ENCODE data around the gene HDAC6.

DNA sequence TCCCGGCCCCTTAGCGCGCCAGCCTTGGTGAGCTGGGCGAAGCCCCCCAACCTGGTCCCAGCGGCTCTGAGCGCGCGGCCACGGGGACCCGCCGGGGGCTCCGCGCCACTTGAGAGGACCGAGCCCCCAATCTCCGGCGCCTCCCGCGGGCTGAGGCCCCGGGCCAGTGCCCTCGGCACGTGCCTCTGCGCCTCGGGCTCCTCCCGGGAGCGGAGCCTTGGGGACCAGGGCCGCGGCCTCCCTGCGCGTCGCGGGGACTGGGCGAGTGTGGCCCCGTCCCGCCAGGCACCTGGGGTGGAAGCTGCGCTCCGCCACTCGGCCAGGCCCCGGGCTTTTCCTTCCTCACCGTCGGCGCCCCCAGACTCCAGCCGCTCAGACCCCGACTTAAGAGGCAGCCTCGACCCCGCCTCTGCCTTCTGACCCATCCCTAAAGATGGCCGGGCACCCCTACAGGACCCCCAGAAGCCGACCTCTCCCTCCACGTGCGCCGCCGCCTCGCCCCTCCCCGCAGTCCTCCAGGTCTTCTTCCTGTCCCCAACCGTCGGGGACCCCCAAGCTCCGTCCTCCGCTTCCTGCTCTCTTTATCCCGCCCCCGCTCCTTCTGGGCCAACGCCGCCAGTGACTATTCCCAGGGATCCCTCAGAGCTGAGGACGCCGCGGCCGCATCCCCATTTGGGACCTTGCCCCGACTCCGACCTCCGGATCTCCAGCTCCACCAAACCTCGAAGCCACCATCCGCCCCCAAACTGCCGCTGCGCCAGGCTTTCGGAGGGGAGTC is 25.2 kb downstream of the HDAC6 start:
- TF ChIP-seq, protein P1, sequence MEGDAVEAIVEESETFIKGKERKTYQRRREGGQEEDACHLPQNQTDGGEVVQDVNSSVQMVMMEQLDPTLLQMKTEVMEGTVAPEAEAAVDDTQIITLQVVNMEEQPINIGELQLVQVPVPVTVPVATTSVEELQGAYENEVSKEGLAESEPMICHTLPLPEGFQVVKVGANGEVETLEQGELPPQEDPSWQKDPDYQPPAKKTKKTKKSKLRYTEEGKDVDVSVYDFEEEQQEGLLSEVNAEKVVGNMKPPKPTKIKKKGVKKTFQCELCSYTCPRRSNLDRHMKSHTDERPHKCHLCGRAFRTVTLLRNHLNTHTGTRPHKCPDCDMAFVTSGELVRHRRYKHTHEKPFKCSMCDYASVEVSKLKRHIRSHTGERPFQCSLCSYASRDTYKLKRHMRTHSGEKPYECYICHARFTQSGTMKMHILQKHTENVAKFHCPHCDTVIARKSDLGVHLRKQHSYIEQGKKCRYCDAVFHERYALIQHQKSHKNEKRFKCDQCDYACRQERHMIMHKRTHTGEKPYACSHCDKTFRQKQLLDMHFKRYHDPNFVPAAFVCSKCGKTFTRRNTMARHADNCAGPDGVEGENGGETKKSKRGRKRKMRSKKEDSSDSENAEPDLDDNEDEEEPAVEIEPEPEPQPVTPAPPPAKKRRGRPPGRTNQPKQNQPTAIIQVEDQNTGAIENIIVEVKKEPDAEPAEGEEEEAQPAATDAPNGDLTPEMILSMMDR (IDR thresholded peaks at IDR 0.05): no peak
- no peak for TF ChIP-seq POLR2A (IDR thresholded peaks at IDR 0.05)

All from suprapubic skin (tissue), 3 donors.